T follicular helper cell (primary cell): Measurements from ENCODE around the gene RYR1.
"Not testable (repeated sequence)": the region's sequence is repeated elsewhere in the genome, so short reads cannot be mapped to it uniquely, and the experiment has no call there.

Experiments
- DNase-seq: peaks from one replicate; pipeline ENCODE4 v3.0.0-alpha.2; 2020; ENCODE audit warnings: low read depth

Gene RYR1

GRCh38 chr19:38399537-38399936 lies 34.0 kb upstream of the RYR1 start:
- no peak for DNase-seq

DNA sequence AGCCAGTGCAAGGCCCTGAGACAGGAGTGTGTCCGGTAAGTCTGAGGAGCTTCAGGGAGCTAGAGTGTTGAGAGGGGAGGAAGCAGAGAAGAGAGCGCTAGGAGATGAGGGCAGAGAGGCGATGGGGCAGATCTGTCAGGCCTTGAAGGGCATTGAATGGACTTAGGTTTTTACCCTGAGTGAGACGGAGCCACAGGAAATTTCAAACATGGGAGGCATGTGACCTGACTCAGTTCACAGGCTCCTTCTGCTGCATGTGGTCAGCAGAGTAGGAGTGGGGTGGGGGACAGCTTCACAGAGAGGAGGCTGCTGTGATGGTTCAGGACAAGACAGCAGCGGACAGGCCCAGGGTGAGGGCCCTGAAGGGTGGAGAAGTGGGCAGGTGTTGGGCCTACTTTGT lies 33.1 kb upstream of the RYR1 start:
- no peak for DNase-seq

GRCh38 chr19:38401148-38401547 lies 32.3 kb upstream of the RYR1 start:
- DNase-seq, result no peak

- no peak for DNase-seq
Observed at GRCh38 chr19:38402623-38402966, 30.9 kb upstream of the RYR1 start.

- DNase-seq, result peak; percentile 96
Observed at GRCh38 chr19:38402967-38403674, 30.4 kb upstream of the RYR1 start, which contains the start of gene FAM98C. FAM98C (plus strand) TSS chr19:38403093; CDS start chr19:38403154, 61 bp downstream.

GRCh38 chr19:38404858-38405257 lies 28.6 kb upstream of the RYR1 start:
- DNase-seq, result no peak

DNA sequence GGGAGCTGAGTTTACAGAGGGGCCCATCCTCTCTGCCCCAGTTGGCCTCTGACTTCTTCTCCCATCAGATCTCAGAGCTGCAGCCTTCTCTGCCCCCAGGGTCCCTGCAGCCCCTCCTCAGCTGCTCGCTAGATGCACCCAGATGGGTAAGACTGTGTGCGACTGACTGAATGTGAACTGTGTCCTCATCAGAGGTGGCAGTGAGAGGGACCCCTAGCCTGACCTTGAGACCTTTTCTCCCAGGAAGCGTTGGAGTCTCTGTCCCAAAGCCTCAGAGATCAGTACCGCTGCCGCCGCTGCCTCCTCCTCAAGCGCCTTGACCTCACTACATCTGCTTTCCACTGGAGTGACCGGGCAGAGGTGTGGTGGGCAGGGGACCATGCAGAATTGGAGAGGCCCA lies 28.2 kb upstream of the RYR1 start:
- DNase-seq, result no peak

GRCh38 chr19:38409631-38410133 lies 23.8 kb upstream of the RYR1 start:
- no peak for DNase-seq

GRCh38 chr19:38410407-38410806 lies 23.1 kb upstream of the RYR1 start:
- DNase-seq, result not testable (repeated sequence)

- DNase-seq, result no peak
Observed at GRCh38 chr19:38411041-38411712, 22.3 kb upstream of the RYR1 start.

GRCh38 chr19:38411898-38412297 lies 21.6 kb upstream of the RYR1 start:
- not testable (repeated sequence) for DNase-seq

DNA sequence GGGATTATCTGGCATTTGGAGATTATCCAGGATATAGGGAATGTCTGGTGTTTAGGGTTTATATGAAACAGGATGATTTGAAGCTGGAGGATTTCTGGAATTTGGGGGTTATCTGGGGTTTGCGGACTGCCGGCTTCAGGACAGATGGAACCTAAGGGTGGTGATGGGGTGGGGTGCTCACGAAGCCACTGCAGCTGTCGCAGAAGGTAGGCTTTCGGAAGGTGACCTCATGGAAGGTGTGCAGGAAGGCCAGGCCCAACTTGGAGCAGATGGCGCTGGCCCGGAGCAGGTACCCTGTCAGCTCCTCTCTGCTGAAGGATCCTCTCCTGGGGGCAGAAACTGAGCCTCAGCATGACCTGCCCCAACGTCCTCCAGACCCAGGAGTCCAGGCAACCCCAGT lies 21.0 kb upstream of the RYR1 start:
- DNase-seq, result no peak

DNA sequence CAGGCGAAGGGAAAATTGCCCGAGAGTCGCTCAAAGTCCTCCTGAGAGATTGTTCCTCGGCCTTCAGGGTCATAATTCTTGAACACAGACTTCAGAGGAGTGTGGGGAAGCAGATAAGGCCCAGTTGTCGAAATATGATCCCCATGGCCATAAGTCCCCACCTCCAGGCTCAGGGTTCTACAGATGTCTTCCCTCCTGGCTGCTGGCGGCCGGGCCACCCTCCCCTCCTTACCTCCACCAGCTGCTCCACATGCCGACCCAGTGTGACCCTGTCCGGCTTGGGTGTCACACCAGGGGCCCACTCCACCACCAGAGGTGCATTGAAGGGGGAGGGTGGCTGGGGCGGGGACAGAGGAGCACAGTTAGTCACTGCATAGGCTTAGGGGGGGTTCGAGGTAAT lies 20.5 kb upstream of the RYR1 start:
- no peak for DNase-seq

- no peak for DNase-seq
Observed at GRCh38 chr19:38413416-38413815, 20.1 kb upstream of the RYR1 start.

GRCh38 chr19:38417146-38417543 lies 16.3 kb upstream of the RYR1 start:
- no peak for DNase-seq

GRCh38 chr19:38417544-38418506 lies 15.7 kb upstream of the RYR1 start:
- no peak for DNase-seq

DNA sequence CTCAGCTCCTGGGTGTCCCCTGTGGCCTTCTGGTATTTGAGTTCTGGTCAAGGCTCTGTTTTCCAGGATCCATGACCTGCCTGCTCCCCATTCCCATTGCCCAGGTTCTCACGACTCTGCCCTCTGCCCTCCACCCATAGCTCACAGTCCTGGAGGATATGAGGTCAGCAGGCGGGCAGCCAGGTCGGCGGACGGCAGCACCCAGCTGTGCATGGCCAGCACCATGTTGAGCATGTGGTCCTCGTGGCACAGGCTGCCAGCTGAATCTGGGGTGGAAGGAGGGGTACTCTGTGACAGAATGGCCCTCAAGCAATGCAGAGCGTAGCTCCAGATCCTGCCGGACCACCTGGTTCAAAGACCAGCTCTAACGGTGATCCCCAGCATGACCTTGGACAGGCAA lies 12.6 kb upstream of the RYR1 start:
- no peak for DNase-seq

DNA sequence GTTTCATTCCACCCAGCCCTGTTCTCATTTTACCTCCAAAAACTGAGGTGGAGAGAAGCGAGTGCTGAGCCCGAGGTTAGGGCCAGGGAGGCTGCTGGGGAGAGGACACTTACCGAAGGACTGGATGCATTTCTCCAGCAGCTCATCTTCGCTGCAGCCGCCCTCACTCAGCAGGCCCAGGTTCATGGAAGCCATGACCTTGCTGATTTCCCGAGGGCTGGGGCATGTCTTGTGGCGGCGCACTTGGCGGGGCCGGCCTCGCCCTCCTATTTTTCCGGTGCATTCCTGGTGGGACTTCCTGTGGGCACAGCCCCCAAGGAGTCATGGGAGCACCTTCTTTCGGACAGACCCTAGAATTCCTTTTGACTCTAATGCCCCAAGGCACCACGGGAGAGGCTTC lies 11.6 kb upstream of the RYR1 start:
- DNase-seq, result no peak

DNA sequence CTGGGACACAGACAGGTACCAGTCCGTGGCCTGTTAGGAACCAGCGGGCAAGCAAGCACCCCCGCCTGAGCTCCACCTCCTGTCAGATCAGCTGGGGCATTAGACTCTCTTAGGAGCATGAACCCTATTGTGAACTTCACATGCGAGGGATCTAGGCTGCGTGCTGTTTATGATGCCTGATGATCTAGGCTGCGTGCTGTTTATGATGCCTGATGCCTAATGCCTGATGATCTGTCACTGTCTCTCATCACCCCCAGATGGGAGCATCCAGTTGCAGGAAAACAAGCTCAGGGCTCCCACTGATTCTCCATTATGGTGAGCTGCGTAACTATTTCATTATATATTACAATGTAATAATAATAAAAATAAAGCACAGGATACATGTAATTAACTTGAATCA lies 11.1 kb upstream of the RYR1 start:
- DNase-seq, result no peak

GRCh38 chr19:38424272-38424671 lies 9.2 kb upstream of the RYR1 start:
- DNase-seq, result no peak

- DNase-seq, result no peak
Observed at GRCh38 chr19:38425222-38425809, 8.2 kb upstream of the RYR1 start.
